22Rv1 (cell line): ENCODE data around the gene GEMIN8.

Experiments used
- H3K27ac ChIP-seq: fragments of 450-650 bp; 2 replicates; pipeline ENCODE4 v1.5.1; 2017
- ZFX ChIP-seq: fragments of 450-650 bp; IDR thresholded peaks from 2 replicates; pipeline ENCODE4 v1.6.1; 2017; ENCODE audit warnings: antibody characterized with exemption, borderline replicate concordance
- TF ChIP-seq, protein P1 (sequence below): fragments of 450-650 bp; IDR thresholded peaks from 2 replicates; pipeline ENCODE4 v1.5.1; 2017; ENCODE audit warnings: mild to moderate bottlenecking

Gene GEMIN8

DNA sequence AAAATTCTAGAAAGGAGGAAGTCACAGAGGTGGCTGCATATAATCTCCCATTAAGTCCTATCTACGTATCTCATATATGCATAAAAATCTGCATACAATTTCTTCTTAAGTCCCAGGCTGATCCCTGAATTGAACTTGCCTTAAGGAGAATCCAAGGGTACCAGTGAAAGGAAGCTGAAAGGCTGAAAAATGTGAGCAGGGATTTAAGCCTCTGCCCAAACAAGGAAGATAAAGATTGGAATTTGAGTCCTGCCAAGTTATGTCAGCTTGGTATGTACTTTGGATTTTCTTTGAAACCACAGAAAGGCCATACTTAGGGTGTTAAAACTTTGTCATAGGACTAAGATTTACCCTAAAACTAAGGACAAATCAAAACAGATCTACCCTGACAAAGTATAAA lies 26.5 kb upstream of the GEMIN8 start:
- H3K27ac ChIP-seq: no peak overlapping the region
- TF ChIP-seq ZFX: no peak
- TF ChIP-seq, protein P1, sequence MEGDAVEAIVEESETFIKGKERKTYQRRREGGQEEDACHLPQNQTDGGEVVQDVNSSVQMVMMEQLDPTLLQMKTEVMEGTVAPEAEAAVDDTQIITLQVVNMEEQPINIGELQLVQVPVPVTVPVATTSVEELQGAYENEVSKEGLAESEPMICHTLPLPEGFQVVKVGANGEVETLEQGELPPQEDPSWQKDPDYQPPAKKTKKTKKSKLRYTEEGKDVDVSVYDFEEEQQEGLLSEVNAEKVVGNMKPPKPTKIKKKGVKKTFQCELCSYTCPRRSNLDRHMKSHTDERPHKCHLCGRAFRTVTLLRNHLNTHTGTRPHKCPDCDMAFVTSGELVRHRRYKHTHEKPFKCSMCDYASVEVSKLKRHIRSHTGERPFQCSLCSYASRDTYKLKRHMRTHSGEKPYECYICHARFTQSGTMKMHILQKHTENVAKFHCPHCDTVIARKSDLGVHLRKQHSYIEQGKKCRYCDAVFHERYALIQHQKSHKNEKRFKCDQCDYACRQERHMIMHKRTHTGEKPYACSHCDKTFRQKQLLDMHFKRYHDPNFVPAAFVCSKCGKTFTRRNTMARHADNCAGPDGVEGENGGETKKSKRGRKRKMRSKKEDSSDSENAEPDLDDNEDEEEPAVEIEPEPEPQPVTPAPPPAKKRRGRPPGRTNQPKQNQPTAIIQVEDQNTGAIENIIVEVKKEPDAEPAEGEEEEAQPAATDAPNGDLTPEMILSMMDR: no peak

DNA sequence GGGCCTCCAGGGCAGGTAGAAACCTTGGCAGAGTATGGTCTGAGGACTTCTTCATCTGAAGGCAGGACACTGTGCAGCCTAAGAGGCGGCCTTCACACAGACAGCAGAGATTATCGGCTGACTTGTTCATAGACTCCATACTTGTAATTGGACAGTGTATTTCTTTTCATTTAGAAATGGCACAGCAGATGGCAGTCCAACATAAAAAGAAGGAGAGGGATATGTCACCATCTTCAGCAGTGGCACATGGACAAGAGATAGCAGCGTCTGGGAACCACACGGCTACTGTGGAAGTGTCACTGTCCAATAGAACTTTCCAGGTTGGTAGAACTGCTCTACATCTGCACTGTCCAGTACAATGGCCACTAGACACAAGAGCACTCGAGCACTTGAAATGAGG lies 21.7 kb upstream of the GEMIN8 start:
- TF ChIP-seq, protein P1: peak; percentile 12
- TF ChIP-seq ZFX: no peak
- no peak overlapping the region for H3K27ac ChIP-seq

DNA sequence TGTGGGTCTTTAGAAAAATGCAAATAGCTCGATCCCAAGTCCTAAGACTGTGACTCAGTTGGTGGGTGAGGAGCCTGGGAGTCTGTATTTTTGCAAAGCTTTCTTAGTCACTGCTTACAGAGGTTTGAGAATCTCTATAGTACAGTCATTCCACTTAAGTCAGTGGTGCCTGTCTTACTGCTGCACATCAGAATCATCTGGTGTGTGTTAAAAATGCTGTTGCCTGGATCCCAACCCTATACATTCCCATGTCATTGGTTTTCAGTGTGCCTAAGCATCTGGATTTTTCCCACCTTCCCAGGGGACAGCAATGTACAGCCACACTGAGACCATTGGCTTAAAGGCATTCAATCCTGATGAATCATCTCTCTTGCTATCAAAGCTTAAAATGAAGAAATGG lies 21.0 kb upstream of the GEMIN8 start:
- TF ChIP-seq, protein P1: no peak
- no peak for TF ChIP-seq ZFX
- H3K27ac ChIP-seq: no peak overlapping the region

DNA sequence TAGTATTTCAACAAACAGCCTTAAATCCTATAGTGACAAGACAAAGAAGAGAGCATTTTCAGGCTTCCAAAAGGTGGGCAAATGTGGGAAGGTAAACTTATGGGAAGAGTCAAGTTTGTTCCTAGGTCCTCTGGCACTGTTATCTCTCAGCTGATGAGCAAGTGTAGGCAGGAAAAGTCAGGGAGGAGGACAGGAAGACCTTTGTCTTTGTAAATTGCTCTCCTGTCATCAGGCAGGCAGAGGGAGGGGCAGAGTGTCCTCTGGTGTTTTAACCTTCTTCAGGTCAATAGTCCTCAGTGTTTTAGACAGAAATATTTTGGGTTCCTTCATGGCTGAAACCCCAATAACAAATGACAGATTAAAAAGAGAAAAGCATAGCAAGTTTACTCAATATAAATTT lies 13.5 kb upstream of the GEMIN8 start:
- TF ChIP-seq, protein P1: no peak
- TF ChIP-seq ZFX: no peak
- no peak overlapping the region for H3K27ac ChIP-seq

DNA sequence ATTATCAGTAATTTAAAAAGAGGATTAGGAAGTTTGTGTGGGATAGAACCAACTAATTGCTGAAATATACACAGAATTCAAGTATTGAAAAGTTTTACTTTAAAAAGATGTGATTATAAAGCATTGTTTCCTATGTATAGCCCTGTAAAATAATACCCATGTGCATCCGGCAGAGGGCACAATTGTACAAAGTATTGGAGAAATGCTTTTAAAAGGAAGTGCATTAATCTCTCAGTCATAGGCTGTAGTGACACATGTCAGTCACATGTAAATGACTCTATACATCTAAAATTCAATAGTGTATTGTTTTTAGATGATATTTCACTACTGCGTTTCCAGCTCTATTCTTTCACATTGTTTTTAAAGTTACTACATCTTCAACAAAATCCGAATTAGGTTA lies 9.7 kb upstream of the GEMIN8 start:
- H3K27ac ChIP-seq: no peak overlapping the region

DNA sequence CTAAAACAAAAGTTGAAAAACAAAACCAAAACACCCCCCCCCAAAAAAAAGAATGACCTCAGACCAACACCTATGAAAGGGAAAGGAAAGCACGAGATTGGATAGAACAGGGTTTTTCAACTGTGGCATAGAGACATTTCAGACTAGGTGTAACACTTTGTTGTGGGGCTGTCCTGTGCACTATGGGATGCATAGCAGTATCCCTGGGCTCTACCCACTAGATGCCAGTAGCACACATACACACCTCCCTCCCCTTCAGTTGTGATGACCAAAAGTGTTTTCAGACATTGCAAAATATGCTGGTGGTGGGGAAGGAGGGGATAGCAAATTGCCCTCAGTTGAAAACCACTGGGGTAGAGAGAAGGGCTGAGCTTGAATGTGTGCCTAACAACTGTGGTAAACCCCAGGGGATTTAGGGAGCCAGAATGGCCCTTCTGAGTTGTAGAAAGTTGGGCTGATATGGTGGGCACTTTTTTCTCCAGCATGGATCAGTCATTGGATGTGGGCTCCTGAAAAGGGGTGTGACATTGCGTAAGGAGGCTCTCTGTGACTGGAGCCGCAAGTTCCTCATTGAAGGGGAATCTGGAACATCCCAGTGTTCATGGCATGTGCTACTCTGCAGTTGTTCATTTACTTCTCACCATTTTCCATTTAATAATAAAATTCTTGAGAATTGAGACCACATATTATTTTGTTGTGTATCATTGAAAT lies 8.8 kb upstream of the GEMIN8 start:
- H3K27ac ChIP-seq: no peak overlapping the region
- TF ChIP-seq, protein P1: no peak
- no peak for TF ChIP-seq ZFX

More for the DNA sequence above, 9.7 kb upstream of the GEMIN8 start:
- TF ChIP-seq, protein P1: peak; percentile 49
- TF ChIP-seq ZFX: no peak

DNA sequence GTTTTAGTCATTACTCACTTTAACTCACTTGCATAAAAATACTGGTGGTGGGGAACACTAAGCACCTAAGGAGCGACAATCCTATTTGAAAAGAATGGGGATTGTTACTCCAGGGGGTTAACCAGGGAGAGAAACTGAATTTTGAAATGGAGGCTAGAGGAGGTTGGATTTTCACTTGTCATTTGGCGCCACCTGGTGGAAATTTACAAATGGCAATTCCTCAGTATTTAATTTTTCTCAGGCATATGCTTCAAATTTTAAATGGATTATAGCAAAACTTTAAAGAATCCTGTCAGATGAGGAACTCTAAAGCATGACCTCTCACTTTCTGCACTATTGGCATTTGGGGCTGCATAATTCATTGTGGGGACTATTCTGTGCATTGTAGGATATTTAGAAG lies 2.7 kb upstream of the GEMIN8 start:
- TF ChIP-seq ZFX: no peak
- TF ChIP-seq, protein P1: peak; percentile 48

More for the DNA sequence above, 2.7 kb upstream of the GEMIN8 start:
- H3K27ac ChIP-seq: no peak overlapping the region
